Lower leg skin (tissue), 4 donors: ENCODE data around the gene MOCS2. TPM values are rescaled to one million over a fixed set of nuclear protein-coding genes. Genes with fewer than 3 reads are reported as not detected.

Experiments
- DNase-seq, 2 donors: peaks; one replicate each; pipeline ENCODE4 v3.0.0-alpha.2; 2019; ENCODE audit warnings: low spot score in 2 of 2
- H3K4me3 ChIP-seq: fragments of 200-600 bp; sonication (generic); 2 replicates; pipeline ENCODE4 v1.5.1; 2017; ENCODE audit warnings: mild to moderate bottlenecking, low read depth; ENCODE audit not compliant: poor library complexity, severe bottlenecking
- POLR2A ChIP-seq, 2 donors: fragments of 450-650 bp; IDR thresholded peaks; one replicate each; pipeline ENCODE4 v1.6.1; 2016 to 2017; ENCODE audit warnings: antibody characterized with exemption in 2 of 2, mild to moderate bottlenecking in 1 of 2, moderate library complexity in 1 of 2
- WGBS, 2 donors: methylation state at CpG; one replicate each; pipeline ENCODE4 v1.1.5; 2018; 5-methylcytosine and 5-hydroxymethylcytosine counted together
- intact Hi-C: fragments of 100-400 bp; cut with DNase I; formaldehyde crosslinking; loops from one replicate; pipeline ENCODE4 v1.15.0; 2023; ENCODE audit warnings: low total_unique reads
- total RNA-seq, 4 donors: library from RNA; depleted of rRNA; stranded (reverse); fragments of >200 nt; gene quantifications; one replicate each; pipeline ENCODE4 v1.1.0, GENCODE V29; 2016
- TF ChIP-seq, protein P1 (sequence below), 3 donors: fragments of 450-650 bp; IDR thresholded peaks; one replicate each; pipeline ENCODE4 v1.5.1; 2016; ENCODE audit warnings: antibody characterized with exemption in 3 of 3, mild to moderate bottlenecking in 3 of 3, moderate library complexity in 2 of 3

MOCS2 gene
- total RNA-seq, 4 donors from 2014 or later = 12.1 to 23.3 (median 17.6) TPM

DNA sequence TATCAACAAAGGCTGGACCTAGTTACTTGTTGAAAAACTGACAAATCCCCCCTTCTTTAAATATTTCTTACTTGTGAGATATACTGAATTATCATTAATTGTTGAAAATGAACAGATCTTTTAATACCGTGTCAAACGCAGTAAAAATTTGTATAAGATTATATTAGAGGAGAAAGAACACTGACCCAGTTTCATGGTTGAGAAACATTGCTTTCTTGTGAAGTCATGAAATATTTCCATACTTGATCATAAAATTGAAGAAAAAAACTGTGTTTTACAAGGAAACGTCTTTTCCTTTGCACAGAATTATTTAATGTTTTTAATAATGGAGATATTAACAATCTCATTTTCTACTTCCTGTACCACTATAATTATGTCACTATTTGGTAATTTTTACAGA, 45.8 kb downstream of the MOCS2 start:
- no peak for DNase-seq
- H3K4me3 ChIP-seq = no peak overlapping the region
- no peak for TF ChIP-seq POLR2A (IDR thresholded peaks at IDR 0.05)
- intact Hi-C loops = no loop called here
- 72 to 79% methylated on average over 3 of the region's 3 CpGs for WGBS, 2 donors

DNA sequence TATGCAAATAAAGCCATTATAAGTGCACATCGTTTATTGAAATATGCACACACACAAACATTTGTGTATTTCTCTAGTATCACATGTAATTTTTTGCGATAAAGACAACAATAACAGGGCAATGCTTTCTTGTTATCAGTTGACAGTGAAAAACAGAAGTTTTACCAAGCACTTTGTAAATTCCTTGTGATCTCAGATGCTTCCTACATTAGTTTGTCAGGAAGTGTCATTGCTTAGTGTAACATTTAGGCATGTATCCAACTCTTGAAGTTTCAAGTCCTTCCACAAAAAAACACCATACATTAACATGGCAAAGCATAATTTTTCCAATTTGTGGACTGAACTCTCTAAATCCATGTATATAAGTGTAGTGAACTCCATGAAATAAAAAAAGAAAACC, 46.4 kb downstream of the MOCS2 start:
- TF ChIP-seq, protein P1, sequence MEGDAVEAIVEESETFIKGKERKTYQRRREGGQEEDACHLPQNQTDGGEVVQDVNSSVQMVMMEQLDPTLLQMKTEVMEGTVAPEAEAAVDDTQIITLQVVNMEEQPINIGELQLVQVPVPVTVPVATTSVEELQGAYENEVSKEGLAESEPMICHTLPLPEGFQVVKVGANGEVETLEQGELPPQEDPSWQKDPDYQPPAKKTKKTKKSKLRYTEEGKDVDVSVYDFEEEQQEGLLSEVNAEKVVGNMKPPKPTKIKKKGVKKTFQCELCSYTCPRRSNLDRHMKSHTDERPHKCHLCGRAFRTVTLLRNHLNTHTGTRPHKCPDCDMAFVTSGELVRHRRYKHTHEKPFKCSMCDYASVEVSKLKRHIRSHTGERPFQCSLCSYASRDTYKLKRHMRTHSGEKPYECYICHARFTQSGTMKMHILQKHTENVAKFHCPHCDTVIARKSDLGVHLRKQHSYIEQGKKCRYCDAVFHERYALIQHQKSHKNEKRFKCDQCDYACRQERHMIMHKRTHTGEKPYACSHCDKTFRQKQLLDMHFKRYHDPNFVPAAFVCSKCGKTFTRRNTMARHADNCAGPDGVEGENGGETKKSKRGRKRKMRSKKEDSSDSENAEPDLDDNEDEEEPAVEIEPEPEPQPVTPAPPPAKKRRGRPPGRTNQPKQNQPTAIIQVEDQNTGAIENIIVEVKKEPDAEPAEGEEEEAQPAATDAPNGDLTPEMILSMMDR (IDR thresholded peaks at IDR 0.05) = no peak
- TF ChIP-seq POLR2A (IDR thresholded peaks at IDR 0.05) = no peak
- no peak for DNase-seq
- intact Hi-C loops = no loop called here
- H3K4me3 ChIP-seq = no peak overlapping the region
- 86 to 89% methylated on average over 2 of the region's 2 CpGs for WGBS, 2 donors

DNA sequence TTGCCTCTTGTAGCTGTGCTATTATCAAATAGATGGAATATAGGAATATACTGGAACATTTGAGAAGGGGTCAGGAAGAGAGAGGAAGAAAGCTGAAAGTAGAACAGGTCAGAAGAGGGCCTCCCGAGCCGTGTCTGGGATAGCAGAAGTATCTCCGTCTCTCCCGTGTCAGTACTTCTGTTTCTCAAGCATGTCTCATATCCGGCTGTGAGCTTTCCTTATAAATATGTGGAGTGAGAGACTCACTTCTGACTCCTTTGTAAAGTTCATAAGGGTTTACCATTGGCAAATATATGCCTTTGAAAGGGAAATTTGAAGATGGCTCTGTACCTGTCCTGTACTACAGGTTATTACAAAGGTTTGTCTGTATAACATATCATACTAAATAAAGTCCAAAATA, 50.3 kb downstream of the MOCS2 start:
- no peak for DNase-seq
- H3K4me3 ChIP-seq = no peak overlapping the region
- intact Hi-C loops = no loop called here
- TF ChIP-seq, protein P1 (IDR thresholded peaks at IDR 0.05) = no peak
- no peak for TF ChIP-seq POLR2A (IDR thresholded peaks at IDR 0.05)
- 94 to 95% methylated on average over 5 of the region's 5 CpGs for WGBS, 2 donors

DNA sequence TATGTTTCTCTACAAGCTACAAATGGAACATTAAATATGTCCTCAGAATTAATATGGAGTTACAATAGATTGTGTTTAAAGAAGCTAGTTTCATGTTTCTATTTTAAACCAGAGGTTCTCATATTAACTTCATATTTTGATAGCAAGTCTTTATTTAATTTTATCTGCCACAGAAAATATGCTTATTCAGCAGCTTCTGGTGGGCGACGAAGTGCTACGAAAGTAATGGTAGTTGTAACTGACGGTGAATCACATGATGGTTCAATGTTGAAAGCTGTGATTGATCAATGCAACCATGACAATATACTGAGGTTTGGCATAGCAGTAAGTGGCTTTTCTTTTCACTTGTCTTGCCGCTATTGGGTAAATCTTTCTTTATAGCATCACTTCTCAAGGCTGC, 54.2 kb downstream of the MOCS2 start:
- H3K4me3 ChIP-seq = no peak overlapping the region
- intact Hi-C loops = no loop called here
- WGBS, 2 donors = 76 to 88% methylated on average over 5 of the region's 5 CpGs
- DNase-seq = no peak
- TF ChIP-seq, protein P1 (IDR thresholded peaks at IDR 0.05) = no peak
- TF ChIP-seq POLR2A (IDR thresholded peaks at IDR 0.05) = no peak

DNA sequence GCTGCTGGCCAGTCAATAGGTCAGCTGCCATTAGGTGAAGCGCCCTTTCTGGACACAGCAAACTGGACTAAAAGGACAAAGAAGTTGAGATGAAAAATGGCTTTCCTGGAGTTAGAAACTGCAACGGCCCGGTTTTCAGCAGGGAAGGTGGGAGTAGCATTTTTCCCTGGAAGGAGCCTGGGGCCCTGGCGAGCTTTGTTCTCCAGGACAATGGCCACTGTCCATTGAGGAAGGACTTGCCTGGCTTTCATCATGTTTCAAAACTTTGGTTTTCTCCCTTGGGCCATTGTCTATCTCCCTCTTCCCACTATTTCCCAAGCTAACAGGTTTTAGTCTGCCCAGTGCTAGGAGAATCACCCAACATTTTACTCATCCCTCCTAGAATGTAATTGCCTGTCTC, 56.2 kb downstream of the MOCS2 start:
- TF ChIP-seq, protein P1 (IDR thresholded peaks at IDR 0.05) = no peak
- no peak for TF ChIP-seq POLR2A (IDR thresholded peaks at IDR 0.05)
- no peak for DNase-seq
- 88 to 89% methylated on average over 4 of the region's 4 CpGs for WGBS, 2 donors
- H3K4me3 ChIP-seq = no peak overlapping the region
- intact Hi-C loops = no loop called here

DNA sequence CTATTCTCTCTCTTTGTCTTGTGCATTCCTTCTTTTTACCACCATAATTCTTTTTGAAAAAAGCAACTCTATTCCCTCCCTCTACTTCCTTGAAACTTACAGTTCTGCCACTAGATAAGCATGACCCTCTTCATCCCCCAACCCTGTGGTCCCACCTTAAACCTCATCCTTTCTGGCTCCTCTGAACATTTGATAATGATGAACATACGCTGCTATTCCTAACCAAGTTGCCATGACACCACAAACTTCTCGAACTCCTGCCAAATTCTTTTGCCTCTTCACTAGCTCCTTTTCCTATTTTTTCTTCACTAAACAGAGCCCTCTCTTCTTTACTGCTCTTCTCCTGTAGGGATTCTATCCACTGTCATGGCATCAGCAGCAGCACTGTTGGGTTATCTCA, 57.1 kb downstream of the MOCS2 start:
- intact Hi-C loops = no loop called here
- TF ChIP-seq, protein P1 (IDR thresholded peaks at IDR 0.05) = no peak
- no peak for TF ChIP-seq POLR2A (IDR thresholded peaks at IDR 0.05)
- DNase-seq = no peak
- 54 to 69% methylated on average over 2 of the region's 2 CpGs for WGBS, 2 donors
- no peak overlapping the region for H3K4me3 ChIP-seq
